HG03159 (cell line): ENCODE data around the gene PCDHB4.
"Not testable (repeated sequence)": the region's sequence is repeated elsewhere in the genome, so short reads cannot be mapped to it uniquely, and the experiment has no call there.

Experiments used
- ATAC-seq: cut with Tn5 transposase; IDR thresholded peaks from one replicate; pipeline ENCODE4 v1.9.1; 2021; ENCODE audit warnings: mild to moderate bottlenecking, moderate library complexity; ENCODE audit not compliant: unreplicated experiment

The PCDHB4 gene

GRCh38 chr5:141121563-141121962 lies at the start of gene PCDHB4:
Gene PCDHB4 (plus strand): TSS chr5:141121818. CDS start chr5:141121999, 181 bp downstream.
- no peak for ATAC-seq

- ATAC-seq, result no peak
Measured at GRCh38 chr5:141077826-141078225, 43.8 kb upstream of the PCDHB4 start.

GRCh38 chr5:141082228-141082627 lies 39.4 kb upstream of the PCDHB4 start:
- no peak for ATAC-seq

DNA sequence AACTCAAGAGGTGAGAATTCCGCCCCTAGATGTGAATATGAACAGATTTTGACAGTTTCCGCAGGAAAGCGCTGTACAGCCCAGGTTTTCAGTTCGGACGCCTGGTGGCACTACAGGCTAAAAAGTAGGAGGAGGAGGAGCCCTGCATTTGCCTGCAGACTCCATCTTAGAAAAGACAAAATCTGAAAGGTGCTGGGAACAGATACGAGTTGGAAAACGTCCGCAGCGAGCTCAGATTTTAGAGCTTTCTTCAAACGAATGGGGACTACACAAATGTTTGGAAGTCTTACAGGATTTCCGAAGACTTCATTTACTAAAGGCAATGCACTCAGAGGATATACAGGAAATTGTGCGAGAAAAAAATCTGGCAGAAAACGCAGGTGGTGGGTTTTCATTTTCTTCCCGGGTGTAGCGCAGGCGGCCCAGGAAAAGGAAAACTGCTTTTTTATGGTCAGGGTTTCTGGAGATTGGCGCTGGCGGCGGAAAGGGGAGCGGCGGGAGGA lies 37.1 kb upstream of the PCDHB4 start:
- peak; percentile 60 for ATAC-seq

GRCh38 chr5:141094481-141095262 lies 26.9 kb upstream of the PCDHB4 start, which contains the start of gene PCDHB2:
Gene PCDHB2 (plus strand): TSS chr5:141094615. CDS start chr5:141094791, 176 bp downstream.
- no peak for ATAC-seq

DNA sequence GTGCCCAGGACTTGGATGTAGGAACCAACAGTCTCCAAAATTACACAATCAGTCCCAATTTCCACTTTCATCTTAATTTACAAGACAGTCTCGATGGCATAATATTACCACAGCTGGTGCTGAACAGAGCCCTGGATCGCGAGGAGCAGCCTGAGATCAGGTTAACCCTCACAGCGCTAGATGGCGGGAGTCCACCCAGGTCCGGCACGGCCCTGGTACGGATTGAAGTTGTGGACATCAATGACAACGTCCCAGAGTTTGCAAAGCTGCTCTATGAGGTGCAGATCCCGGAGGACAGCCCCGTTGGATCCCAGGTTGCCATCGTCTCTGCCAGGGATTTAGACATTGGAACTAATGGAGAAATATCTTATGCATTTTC lies 26.4 kb upstream of the PCDHB4 start:
- no peak for ATAC-seq

DNA sequence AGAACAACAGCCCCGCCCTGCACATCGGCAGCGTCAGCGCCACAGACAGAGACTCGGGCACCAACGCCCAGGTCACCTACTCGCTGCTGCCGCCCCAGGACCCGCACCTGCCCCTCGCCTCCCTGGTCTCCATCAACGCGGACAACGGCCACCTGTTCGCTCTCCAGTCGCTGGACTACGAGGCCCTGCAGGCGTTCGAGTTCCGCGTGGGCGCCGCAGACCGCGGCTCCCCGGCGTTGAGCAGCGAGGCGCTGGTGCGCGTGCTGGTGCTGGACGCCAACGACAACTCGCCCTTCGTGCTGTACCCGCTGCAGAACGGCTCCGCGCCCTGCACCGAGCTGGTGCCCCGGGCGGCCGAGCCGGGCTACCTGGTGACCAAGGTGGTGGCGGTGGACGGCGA lies 25.4 kb upstream of the PCDHB4 start:
- ATAC-seq, result not testable (repeated sequence)

DNA sequence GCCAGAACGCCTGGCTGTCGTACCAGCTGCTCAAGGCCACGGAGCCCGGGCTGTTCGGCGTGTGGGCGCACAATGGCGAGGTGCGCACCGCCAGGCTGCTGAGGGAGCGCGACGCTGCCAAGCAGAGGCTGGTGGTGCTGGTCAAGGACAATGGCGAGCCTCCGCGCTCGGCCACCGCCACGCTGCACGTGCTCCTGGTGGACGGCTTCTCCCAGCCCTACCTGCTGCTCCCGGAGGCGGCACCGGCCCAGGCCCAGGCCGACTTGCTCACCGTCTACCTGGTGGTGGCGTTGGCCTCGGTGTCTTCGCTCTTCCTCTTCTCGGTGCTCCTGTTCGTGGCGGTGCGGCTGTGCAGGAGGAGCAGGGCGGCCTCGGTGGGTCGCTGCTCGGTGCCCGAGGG lies 25.0 kb upstream of the PCDHB4 start:
- ATAC-seq, result not testable (repeated sequence)

DNA sequence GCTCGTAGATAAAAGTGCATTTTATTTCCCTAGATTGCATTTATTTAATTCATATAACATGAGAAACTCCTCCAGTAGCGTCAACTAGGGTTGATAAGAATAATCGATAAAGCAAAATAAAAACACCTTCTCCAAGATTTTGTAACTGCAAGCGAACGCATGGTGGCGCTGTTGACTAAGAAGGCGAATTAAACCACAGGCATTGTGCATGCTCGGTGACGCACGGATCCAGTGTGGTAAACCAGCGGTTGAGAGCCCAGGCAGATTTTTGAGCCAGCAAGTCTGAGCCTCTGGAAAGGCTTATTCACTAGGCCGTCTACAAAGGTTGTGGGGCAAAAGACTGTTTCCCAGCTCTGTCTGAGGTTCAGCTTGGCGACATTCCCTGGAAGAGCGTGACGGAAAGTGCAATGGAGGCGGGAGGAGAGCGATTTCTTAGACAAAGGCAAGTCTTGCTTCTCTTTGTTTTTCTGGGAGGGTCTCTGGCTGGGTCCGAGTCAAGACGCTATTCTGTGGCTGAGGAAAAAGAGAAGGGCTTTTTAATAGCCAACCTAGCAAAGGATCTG lies 21.3 kb upstream of the PCDHB4 start, which contains the start of gene PCDHB3:
TSS of gene PCDHB3 (plus strand) at position 231 of the 563 bp plus-strand sequence. CDS start at position 408, 177 bp downstream.
- ATAC-seq, result no peak

- no peak for ATAC-seq
Measured at GRCh38 chr5:141101059-141101458, 20.6 kb upstream of the PCDHB4 start.

- not testable (repeated sequence) for ATAC-seq
Measured at GRCh38 chr5:141102070-141102469, 19.5 kb upstream of the PCDHB4 start.

GRCh38 chr5:141102471-141102870 lies 19.1 kb upstream of the PCDHB4 start:
- ATAC-seq, result not testable (repeated sequence)

DNA sequence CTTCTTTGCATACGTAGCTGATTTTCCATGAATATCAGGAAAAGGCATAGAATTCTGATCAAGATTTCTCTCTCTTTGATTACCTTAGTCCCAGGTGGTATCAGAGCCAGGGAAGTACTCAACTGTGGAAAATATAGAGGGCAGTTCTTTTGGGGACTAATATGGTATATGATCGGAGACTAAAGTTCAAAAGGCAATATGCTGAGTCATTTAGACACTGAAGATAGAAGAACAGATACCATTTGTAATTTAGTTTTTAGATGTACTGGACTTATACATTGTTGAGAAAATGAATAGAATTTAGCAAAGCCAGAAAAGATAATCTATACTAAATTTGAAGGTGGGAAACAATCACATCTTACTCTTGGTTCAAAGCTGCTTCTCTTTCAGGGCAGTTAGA lies 16.3 kb upstream of the PCDHB4 start:
- ATAC-seq, result no peak

DNA sequence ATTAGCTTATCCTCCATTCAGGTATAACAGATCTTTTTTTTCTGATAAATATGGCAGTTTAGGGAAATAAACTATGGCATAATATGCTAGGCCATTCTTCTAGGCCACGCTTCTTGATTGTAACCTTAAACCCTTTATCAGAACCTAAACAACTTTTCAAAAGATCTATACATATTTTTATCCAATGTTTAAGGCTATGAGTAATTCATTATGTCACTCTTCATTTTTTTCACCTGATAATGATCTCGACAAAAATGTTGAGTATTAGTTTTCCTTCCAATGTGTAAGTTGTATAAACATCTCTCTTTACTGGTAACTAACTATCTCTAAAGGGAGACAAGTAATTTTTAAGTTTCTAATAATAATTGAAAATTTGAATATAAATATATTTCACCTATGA lies 2.4 kb upstream of the PCDHB4 start:
- ATAC-seq, result no peak

GRCh38 chr5:141121985-141122384 lies 367 bp downstream of the PCDHB4 start:
- no peak for ATAC-seq

GRCh38 chr5:141123396-141124135 lies 1.9 kb downstream of the PCDHB4 start:
- ATAC-seq, result not testable (repeated sequence)

GRCh38 chr5:141127305-141127704 lies 5.7 kb downstream of the PCDHB4 start:
- no peak for ATAC-seq

- no peak for ATAC-seq
Measured at GRCh38 chr5:141135030-141135717, 13.6 kb downstream of the PCDHB4 start, which contains the start of gene PCDHB5. Gene PCDHB5 (plus strand): TSS chr5:141135206. CDS start chr5:141135435, 229 bp downstream.

GRCh38 chr5:141135718-141136266 lies 14.2 kb downstream of the PCDHB4 start:
- ATAC-seq, result no peak

- ATAC-seq, result not testable (repeated sequence)
Measured at GRCh38 chr5:141137346-141137745, 15.7 kb downstream of the PCDHB4 start.
